HG02852 (cell line): ENCODE results near the gene CFAP61.

Experiments
- ATAC-seq: cut with Tn5 transposase; IDR thresholded peaks from one replicate; pipeline ENCODE4 v1.9.1; 2021; ENCODE audit warnings: mild to moderate bottlenecking, moderate library complexity; ENCODE audit not compliant: unreplicated experiment

The CFAP61 gene

GRCh38 chr20:20259533-20259932 is 207.2 kb downstream of the CFAP61 start:
- no peak for ATAC-seq

DNA sequence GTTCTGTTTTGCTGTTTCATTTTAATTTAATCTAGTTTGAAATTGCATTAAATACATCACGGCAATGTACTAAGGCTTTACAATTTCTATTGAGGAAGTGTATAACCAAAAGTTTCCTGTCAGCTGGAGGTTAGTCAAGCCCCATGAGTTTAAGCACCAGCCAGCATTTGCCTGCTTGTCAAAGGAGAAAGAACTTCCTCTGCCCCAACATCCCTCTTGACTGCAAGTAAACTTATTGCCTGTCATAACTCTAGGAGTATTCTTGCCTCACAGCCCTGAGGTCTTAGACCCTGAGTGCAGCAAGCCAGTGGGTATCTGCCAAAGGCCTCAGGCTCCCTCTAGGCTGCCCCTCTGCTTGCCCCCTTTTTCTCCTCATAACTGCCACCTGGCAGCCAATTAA is 208.8 kb downstream of the CFAP61 start:
- no peak for ATAC-seq

DNA sequence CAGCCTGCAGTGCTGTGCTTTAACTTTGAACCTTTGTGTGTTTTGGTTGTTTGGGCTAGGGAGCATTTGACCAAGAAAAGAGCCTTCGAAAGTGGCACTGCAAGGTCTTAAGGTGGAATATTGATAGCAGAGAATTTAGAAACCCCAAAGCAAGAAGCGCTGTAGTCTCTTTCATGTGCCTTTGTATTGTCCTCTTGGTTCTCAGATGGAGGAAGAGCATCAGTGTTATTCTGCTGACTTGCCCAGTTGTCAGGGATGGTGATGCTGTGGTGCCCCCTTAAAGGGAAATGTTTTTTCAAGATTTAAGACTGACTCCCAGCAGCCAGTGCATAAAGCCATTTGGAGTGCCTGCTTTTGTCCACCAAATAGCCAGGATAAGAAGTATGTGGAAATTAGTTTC is 212.9 kb downstream of the CFAP61 start:
- no peak for ATAC-seq

DNA sequence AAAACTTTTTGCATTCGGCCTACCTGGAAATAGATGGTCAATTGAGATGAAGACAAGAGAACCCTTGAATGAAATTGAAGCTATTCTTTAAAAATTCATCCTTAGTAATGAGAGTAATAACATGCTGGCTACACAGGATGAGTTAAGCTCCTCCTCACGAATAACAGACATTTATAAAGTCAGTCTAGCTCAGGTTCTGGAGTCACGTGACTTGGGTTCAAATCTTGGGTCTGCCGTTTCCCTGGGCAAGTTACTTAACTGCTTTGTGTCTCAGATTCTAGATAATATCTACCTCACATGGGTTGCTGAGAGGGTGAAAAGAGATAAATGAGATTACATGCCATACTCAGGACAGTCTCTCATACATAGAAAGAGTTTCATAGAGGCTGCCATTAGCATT is 214.2 kb downstream of the CFAP61 start:
- ATAC-seq, result no peak

GRCh38 chr20:20267685-20268370 is 215.5 kb downstream of the CFAP61 start:
- ATAC-seq, result no peak

- ATAC-seq, result no peak
These were observed 218.9 kb downstream of the CFAP61 start for GRCh38 chr20:20271271-20271670.

DNA sequence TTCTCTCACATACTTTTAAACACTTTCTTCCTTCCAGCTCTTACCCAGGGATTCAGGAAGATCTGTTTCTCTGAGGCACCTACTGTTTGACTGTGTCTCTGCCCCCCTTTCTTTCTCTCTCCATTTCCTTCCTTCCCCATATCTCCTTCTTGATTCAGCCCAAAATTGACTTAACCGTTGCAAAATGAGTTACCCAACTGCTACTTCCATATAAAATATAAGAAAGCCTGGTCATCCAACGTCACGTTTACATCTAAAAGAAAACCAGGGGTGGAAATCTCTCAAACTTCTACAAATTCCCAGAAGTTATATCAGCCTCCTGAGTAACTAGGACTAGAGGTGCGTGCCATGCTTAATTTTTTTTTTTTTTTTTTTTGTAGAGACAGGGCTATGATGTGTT is 220.4 kb downstream of the CFAP61 start:
- no peak for ATAC-seq

DNA sequence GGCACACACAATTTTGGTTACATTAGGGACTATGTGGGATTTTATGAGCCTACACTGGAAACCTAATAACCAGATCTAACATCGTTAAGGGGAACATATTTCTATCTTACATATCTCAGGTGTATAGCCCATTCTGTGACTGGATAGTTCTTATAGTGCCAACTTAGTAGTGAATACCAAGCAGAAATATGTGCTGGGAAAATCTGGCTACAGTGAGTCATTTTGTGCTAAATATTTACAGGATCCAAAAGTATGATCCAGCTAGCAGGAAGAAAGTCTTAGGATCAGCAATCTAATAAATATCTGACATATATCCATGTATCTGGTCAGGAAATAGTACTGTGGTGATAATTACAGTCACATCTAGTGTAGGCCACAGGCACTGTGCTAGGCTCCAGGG is 221.0 kb downstream of the CFAP61 start:
- no peak for ATAC-seq

DNA sequence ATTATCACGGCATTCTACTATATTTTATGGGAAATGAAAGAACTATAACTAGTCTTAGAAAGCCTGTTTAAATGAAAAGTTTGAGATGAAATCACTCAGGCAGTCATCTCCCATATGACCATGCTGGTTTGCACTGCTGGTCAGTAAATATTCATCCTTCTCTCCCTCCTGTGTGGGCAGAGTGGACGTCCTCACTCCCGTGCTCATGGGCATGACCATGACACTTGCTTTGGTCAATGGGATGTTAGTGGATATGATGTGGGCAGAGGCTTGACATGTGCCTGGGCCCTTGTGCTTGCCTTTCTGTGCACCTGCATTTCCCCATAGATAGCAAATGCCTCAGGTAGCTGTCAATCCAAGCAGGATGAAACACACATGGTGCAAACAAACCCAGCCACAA is 222.5 kb downstream of the CFAP61 start:
- ATAC-seq, result no peak

GRCh38 chr20:20275636-20276035 is 223.3 kb downstream of the CFAP61 start:
- ATAC-seq, result no peak

GRCh38 chr20:20276811-20277530 is 224.6 kb downstream of the CFAP61 start:
- ATAC-seq, result no peak

DNA sequence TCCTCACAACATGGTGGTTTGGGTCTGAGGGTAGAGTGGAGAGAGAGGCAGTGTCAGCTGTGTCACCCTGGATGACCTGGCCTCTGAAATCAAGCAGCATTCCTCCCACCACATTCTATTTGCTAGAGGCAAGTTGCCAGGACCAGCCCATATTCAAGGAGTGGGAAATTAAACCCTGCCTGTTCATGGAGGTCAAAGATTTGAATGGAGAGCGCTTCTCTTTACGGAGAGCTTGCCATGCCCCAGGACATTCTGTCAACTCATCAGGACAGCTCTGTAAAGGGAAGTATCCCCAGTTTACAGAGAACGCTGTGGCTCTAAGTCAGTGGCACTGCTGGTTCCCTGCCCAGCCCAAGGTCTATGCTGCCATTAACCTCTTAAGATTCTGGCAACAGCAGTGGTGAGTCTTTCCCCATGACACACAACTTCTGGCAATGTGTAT is 225.6 kb downstream of the CFAP61 start:
- ATAC-seq, result no peak

DNA sequence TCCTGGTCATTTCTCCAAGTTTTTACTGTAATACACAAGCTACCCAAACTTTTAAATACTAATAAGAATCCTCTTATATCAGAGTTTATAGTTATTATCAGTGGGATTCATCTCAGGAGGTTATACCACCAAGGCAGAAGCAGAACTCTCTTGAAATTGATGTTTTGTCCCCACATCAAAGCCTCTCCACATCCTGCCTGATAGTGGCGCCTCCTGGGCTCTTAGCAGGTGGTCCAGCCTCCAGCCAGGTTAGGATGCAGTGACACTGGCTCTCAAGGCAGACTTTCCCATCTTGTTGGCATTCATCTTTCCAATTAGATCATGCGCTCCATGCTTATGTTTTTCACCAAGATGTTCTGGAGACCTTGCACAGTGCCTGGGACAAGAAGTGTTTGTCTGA is 233.7 kb downstream of the CFAP61 start:
- no peak for ATAC-seq

DNA sequence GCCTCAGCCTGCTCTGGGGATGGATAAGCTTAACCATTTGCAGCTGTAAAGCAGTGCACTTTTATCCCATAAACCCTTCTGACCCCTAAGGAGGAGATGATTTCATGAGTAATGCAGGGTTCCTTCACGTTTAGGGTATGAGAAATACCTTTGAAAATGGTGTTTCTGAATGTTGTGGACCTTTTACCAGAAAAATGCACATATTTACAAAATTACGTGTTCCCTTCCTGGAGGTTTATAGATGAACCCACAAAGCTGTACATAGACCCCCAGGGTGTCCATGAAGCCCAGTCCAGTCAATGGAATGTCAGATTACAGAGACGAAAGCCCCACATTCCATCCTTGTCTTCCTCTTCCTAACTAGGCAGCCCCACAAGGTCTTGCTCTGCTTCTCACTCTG is 237.0 kb downstream of the CFAP61 start:
- ATAC-seq, result no peak

DNA sequence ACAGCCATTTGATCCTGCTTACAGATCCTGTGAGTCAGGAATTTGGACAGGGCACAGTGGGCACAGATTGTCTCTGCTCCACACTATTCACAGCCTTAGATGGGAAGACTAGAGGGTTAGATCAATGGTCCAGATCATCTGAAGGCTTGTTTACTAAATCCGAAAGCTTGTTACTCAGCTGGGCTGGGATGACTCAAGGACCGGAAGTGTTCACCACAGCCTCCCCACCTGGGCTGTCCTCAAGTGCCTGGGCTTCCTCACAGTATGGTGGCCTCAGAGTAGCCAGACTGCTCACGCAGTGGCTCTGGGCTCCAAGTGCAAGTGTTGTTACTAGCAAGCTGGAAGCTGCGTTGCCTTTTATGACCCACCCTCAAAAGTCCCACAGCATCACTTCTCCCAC is 240.1 kb downstream of the CFAP61 start:
- ATAC-seq, result no peak

DNA sequence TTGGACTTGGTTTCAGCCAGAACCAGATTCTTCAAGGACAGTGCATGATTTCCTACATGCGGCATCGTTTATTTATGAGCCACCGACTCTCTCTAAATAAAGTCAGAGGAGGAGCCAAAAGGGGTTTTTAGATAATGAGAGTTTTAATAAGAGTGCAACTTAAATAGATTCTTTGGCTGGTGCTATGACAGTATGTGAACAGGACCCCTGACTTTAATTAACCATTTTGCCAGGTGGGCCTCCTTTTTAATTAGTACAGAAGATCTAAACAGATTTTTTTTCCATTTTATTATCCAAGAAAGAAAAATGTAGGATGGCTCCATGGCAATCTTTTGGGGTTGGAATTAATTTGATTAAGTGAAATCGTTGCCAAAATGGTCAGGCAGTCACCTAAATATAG is 240.8 kb downstream of the CFAP61 start:
- no peak for ATAC-seq

DNA sequence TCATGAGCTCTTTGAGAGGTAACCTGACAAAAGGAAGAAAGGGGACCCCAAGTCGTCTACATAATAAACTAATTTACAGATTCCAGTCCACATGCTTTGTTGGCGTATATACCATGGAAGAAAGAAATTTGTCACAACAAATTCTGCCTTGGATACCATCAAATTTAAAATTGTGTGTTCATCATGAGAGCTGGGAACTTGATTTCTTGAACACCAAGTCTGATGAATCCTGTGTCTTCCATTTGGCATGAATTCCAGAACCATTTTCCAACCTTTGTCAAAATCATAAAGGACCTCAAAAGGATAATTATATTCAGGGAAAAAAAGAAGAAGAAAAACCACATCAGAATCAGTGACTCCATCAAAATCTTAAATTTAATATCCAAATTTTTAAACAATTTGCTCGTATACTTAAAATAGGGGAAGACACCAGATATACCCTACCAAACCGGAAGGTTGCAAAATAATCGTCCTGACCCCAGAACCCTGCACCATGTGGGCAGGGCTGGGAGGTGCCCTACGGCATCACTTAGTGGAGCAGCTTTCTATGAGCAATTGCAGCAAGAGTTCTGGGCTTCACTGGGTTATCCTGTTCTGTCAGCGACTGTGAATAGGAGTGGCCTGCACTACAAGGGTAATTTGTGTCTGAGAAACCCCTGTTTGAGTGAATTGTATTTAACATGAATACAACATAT is 241.5 kb downstream of the CFAP61 start:
- no peak for ATAC-seq

- no peak for ATAC-seq
These were observed 243.5 kb downstream of the CFAP61 start for GRCh38 chr20:20295621-20296498.

DNA sequence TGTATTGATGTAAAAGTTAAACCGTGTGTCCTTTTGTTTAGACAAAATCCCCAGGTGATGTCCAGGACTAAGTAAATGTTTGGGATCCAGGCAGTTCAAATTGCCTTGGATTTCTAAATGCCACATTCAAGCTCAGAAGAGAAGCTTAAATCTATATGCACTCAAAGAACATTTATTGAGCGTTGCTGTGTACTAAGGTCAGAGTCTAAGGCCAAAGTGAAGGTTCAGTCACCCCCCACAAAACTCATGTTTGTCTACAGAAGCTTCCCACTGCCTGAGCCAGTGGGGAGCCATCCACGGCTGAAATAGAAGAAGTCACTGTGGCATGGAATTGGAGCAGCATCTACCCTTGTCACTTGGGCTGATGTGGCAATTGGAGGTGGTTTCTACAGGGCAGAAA is 244.8 kb downstream of the CFAP61 start:
- no peak for ATAC-seq

DNA sequence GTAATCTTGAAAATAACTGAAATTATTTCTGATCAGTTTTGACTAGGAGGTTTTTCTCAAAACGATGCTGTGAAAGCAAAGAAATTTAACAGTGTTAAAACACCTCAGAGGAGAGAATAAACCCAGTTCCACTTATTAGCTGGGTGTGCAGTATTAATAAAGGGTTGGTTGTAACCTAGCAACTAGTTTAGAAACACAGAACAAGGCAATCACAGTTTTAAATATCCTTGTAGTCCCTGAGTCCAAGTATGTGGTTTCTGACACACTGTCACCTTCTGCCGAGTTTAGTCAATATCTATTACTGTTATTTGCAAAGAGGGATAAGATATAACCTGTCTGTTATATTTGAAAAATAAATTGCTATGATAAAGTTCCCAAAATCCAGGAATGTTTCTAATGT is 245.4 kb downstream of the CFAP61 start:
- no peak for ATAC-seq

GRCh38 chr20:20299904-20300303 is 247.6 kb downstream of the CFAP61 start:
- ATAC-seq, result no peak
